HFFc6 (cell line): ENCODE results near the gene MBNL2. TPM values are rescaled to one million over a fixed set of nuclear protein-coding genes. Genes with fewer than 3 reads are reported as not detected.

ENCODE experiments used
- DNase-seq: peaks from one replicate; pipeline ENCODE4 v3.0.0-alpha.2; 2018
- H3K27ac Mint-ChIP-seq: 2 replicates; pipeline ENCODE4 v1.8.0; 2020; ENCODE audit warnings: mild to moderate bottlenecking, mixed read lengths
- H3K27me3 Mint-ChIP-seq: 2 replicates; pipeline ENCODE4 v1.8.0; 2021; ENCODE audit warnings: mild to moderate bottlenecking, moderate library complexity, mixed read lengths; ENCODE audit not compliant: insufficient read depth
- H3K36me3 Mint-ChIP-seq: 2 replicates; pipeline ENCODE4 v1.8.0; 2021; ENCODE audit warnings: low read depth, mixed read lengths
- H3K4me1 Mint-ChIP-seq: 2 replicates; pipeline ENCODE4 v1.8.0; 2020; ENCODE audit warnings: low read depth, mixed read lengths
- H3K4me3 Mint-ChIP-seq: 2 replicates; pipeline ENCODE4 v1.8.0; 2020; ENCODE audit warnings: mild to moderate bottlenecking, moderate library complexity, mixed read lengths
- H3K9me3 Mint-ChIP-seq: 2 replicates; pipeline ENCODE4 v1.8.0; 2020; ENCODE audit warnings: mild to moderate bottlenecking, mixed read lengths
- CTCF ChIP-seq: fragments of 200-600 bp; sonication (generic); IDR thresholded peaks from 2 replicates; pipeline ENCODE4 v1.5.0; 2021; ENCODE audit warnings: antibody characterized with exemption, mild to moderate bottlenecking
- total RNA-seq, 6 experiments: library from RNA; stranded (reverse); fragmentation: NEBNext Ultra II Directional; extraction: Animal tissue kit (Norgen Biotek cat#: 25700); gene quantifications; 2 replicates in 1 of 6; 3 replicates in 5 of 6; pipeline ENCODE4 v1.2.3, GENCODE V29; 2021

Gene MBNL2
- total RNA-seq, 6 experiments from 2014 or later = 78.5 to 138 (median 99.8) TPM

GRCh38 chr13:97329331-97329730, 107.2 kb downstream of the MBNL2 start:
- TF ChIP-seq CTCF = no peak
- DNase-seq = no peak
- peaks cover 7% of the 10 kb centered on the region for H3K27me3 Mint-ChIP-seq
- peak overlapping the region; percentile 29 for H3K27ac Mint-ChIP-seq
- peaks cover 49% of the 10 kb centered on the region for H3K36me3 Mint-ChIP-seq
- H3K4me3 Mint-ChIP-seq = no peak overlapping the region
- peaks cover 76% of the 10 kb centered on the region for H3K4me1 Mint-ChIP-seq
- no peaks in the 10 kb centered on the region for H3K9me3 Mint-ChIP-seq

- TF ChIP-seq CTCF = no peak
- H3K9me3 Mint-ChIP-seq = no peaks in the 10 kb centered on the region
- peaks cover 6% of the 10 kb centered on the region for H3K27me3 Mint-ChIP-seq
- no peak for DNase-seq
- H3K36me3 Mint-ChIP-seq = peaks cover 45% of the 10 kb centered on the region
- H3K4me1 Mint-ChIP-seq = peaks cover 70% of the 10 kb centered on the region
- no peak overlapping the region for H3K27ac Mint-ChIP-seq
- H3K4me3 Mint-ChIP-seq = no peak overlapping the region
Measured at GRCh38 chr13:97330448-97330847, 108.3 kb downstream of the MBNL2 start.

GRCh38 chr13:97332742-97333141, 110.6 kb downstream of the MBNL2 start:
- H3K4me1 Mint-ChIP-seq = peaks cover 49% of the 10 kb centered on the region
- H3K36me3 Mint-ChIP-seq = peaks cover 40% of the 10 kb centered on the region
- H3K4me3 Mint-ChIP-seq = no peak overlapping the region
- DNase-seq = no peak
- no peak for TF ChIP-seq CTCF
- no peaks in the 10 kb centered on the region for H3K9me3 Mint-ChIP-seq
- H3K27ac Mint-ChIP-seq = no peak overlapping the region
- peaks cover 6% of the 10 kb centered on the region for H3K27me3 Mint-ChIP-seq

- no peak for TF ChIP-seq CTCF
- H3K36me3 Mint-ChIP-seq = peaks cover 38% of the 10 kb centered on the region
- H3K27me3 Mint-ChIP-seq = peaks cover 6% of the 10 kb centered on the region; the same call in 1 of the 2 replicates
- H3K9me3 Mint-ChIP-seq = no peaks in the 10 kb centered on the region
- DNase-seq = no peak
- H3K4me3 Mint-ChIP-seq = no peak overlapping the region
- H3K27ac Mint-ChIP-seq = no peak overlapping the region
- H3K4me1 Mint-ChIP-seq = peaks cover 37% of the 10 kb centered on the region
Measured at GRCh38 chr13:97333983-97334382, 111.8 kb downstream of the MBNL2 start.

GRCh38 chr13:97334690-97335089, 112.6 kb downstream of the MBNL2 start:
- H3K27ac Mint-ChIP-seq = peak overlapping the region; percentile 9; the same call in 1 of the 2 replicates
- no peak for DNase-seq
- peaks cover 30% of the 10 kb centered on the region for H3K4me1 Mint-ChIP-seq
- peaks cover 6% of the 10 kb centered on the region for H3K27me3 Mint-ChIP-seq
- H3K4me3 Mint-ChIP-seq = no peak overlapping the region
- H3K9me3 Mint-ChIP-seq = no peaks in the 10 kb centered on the region
- peaks cover 31% of the 10 kb centered on the region for H3K36me3 Mint-ChIP-seq
- no peak for TF ChIP-seq CTCF
